Measurements from ENCODE around the gene DUT.

GRCh38 chr15:48300038-48300437 is 31.2 kb upstream of the DUT start:
- TF ChIP-seq EZH2phosphoT487 (IDR thresholded peaks at IDR 0.05; ENCODE audit: low read depth, severe bottlenecking, unreplicated experiment): no peak
- no peak for TF ChIP-seq CTCF (IDR thresholded peaks at IDR 0.05; ENCODE audit: poor library complexity)
